Mammary microvascular endothelial cell (primary cell): ENCODE data around the gene IGFBP2. TPM values are rescaled to one million over a fixed set of nuclear protein-coding genes. Genes with fewer than 3 reads are reported as not detected.

Source experiments
- total RNA-seq: library from RNA; depleted of rRNA; stranded (reverse); fragments of >200 nt; gene quantifications from 2 replicates; pipeline ENCODE4 v1.2.3, GENCODE V29; 2015

IGFBP2 gene
- 248 and 250 TPM in 2 replicates for total RNA-seq

GRCh38 chr2:216632952-216633615 lies at the start of gene IGFBP2:
Gene IGFBP2 (plus strand): TSS chr2:216633420. CDS start chr2:216633524, 104 bp downstream.

GRCh38 chr2:216695401-216695821 lies 62.2 kb downstream of the IGFBP2 start, which contains the start of gene IGFBP5:
Gene IGFBP5 (minus strand): TSS chr2:216695549. CDS start chr2:216694775, 774 bp downstream.

Other genes with a start within 250 kb of the IGFBP2 start
- 24.0 and 31.7 TPM in 2 replicates for gene SMARCAL1, start 220.9 kb upstream of the IGFBP2 start, total RNA-seq
- gene RPL37A, start 134.6 kb upstream of the IGFBP2 start, total RNA-seq: 1,616 and 1,741 TPM in 2 replicates
- 0.33 and 1.0 TPM in 2 replicates for gene IGFBP5, start 62.1 kb downstream of the IGFBP2 start, total RNA-seq
- gene TNP1, start 226.6 kb downstream of the IGFBP2 start, total RNA-seq: not detected in 2 replicates